Neuronal stem cell (in vitro differentiated cells): ENCODE measurements around the gene FMOD.
A peak's percentile ranks its signal among the peaks of the same experiment; 100 is the strongest.

Experiments used
- DNase-seq: peaks from one replicate; pipeline ENCODE4 v3.0.0-alpha.2; 2013; ENCODE audit warnings: low spot score
- H2AFZ ChIP-seq: one replicate; pipeline ENCODE4 v1.6.1; 2013; ENCODE audit warnings: mild to moderate bottlenecking, low read length, inconsistent platforms
- H2AK5ac ChIP-seq: 2 replicates; pipeline ENCODE4 v1.6.1; 2013; ENCODE audit warnings: low read depth, mild to moderate bottlenecking, inconsistent platforms, low read length, moderate library complexity, mixed read lengths
- H2BK120ac ChIP-seq: 2 replicates; pipeline ENCODE4 v1.6.1; 2013; ENCODE audit warnings: low read depth, mild to moderate bottlenecking, inconsistent platforms, low read length, moderate library complexity, mixed read lengths
- H2BK12ac ChIP-seq: one replicate; pipeline ENCODE4 v1.6.1; 2013; ENCODE audit warnings: low read length, inconsistent platforms
- H2BK15ac ChIP-seq: 2 replicates; pipeline ENCODE4 v1.6.1; 2013; ENCODE audit warnings: mild to moderate bottlenecking, low read length, inconsistent platforms, mixed read lengths
- H2BK5ac ChIP-seq: one replicate; pipeline ENCODE4 v1.6.1; 2013; ENCODE audit warnings: inconsistent platforms, mild to moderate bottlenecking, low read length, moderate library complexity
- H3K14ac ChIP-seq: one replicate; pipeline ENCODE4 v1.6.1; 2013; ENCODE audit warnings: low read length, inconsistent platforms
- H3K18ac ChIP-seq: 2 replicates; pipeline ENCODE4 v1.6.1; 2013; ENCODE audit warnings: low read length, inconsistent platforms
- H3K23ac ChIP-seq: 2 replicates; pipeline ENCODE4 v1.6.1; 2013; ENCODE audit warnings: low read depth, mild to moderate bottlenecking, mixed read lengths, low read length, inconsistent platforms; ENCODE audit not compliant: poor library complexity
- H3K27ac ChIP-seq: replicated peaks from 3 replicates; pipeline ENCODE4 v1.5.1; 2013; ENCODE audit warnings: low read length, inconsistent platforms
- H3K27me3 ChIP-seq, 3 experiments: 2 replicates each; pipeline ENCODE4 v1.6.1; 2013; ENCODE audit warnings: low read length in 3 of 3, mild to moderate bottlenecking in 2 of 3, inconsistent platforms in 1 of 3, low read depth in 1 of 3, mixed read lengths in 1 of 3, moderate library complexity in 1 of 3; ENCODE audit not compliant: control insufficient read depth in 3 of 3, insufficient read depth in 3 of 3
- H3K36me3 ChIP-seq, 2 donors: replicated peaks in 1 of 2; 2 replicates each; pipeline ENCODE4 v1.6.1; 2013; ENCODE audit warnings: low read length in 2 of 2; ENCODE audit not compliant: control insufficient read depth in 2 of 2, insufficient read depth in 2 of 2
- H3K4ac ChIP-seq: 2 replicates; pipeline ENCODE4 v1.6.1; 2013; ENCODE audit warnings: inconsistent platforms, mild to moderate bottlenecking, low read length, moderate library complexity
- H3K4me1 ChIP-seq, 2 donors: 1 replicate in 1 of 2; 2 replicates in 1 of 2; pipeline ENCODE4 v1.6.1; 2013; ENCODE audit warnings: low read length in 2 of 2, low read depth in 1 of 2; ENCODE audit not compliant: control insufficient read depth in 2 of 2, insufficient read depth in 1 of 2
- H3K4me2 ChIP-seq: one replicate; pipeline ENCODE4 v1.6.1; 2013; ENCODE audit warnings: mild to moderate bottlenecking, low read length, inconsistent platforms; ENCODE audit not compliant: insufficient read depth, poor library complexity, severe bottlenecking
- H3K4me3 ChIP-seq, 2 donors: 2 replicates each; pipeline ENCODE4 v1.5.1; 2013; ENCODE audit warnings: low read length in 2 of 2, mild to moderate bottlenecking in 2 of 2, inconsistent platforms in 1 of 2, moderate library complexity in 1 of 2
- H3K79me1 ChIP-seq: one replicate; pipeline ENCODE4 v1.6.1; 2013; ENCODE audit warnings: low read depth, mild to moderate bottlenecking, inconsistent platforms, low read length, moderate library complexity
- H3K9ac ChIP-seq: one replicate; pipeline ENCODE4 v1.6.1; 2013; ENCODE audit warnings: mild to moderate bottlenecking, low read depth, low read length, inconsistent platforms; ENCODE audit not compliant: poor library complexity
- H3K9me3 ChIP-seq, 2 donors: replicated peaks in 1 of 2; 2 replicates each; pipeline versions ENCODE3 to v1.6.1; 2013; ENCODE audit warnings: low read length in 2 of 2, mild to moderate bottlenecking in 2 of 2, inconsistent platforms in 1 of 2, low read depth in 1 of 2, mixed read lengths in 1 of 2, moderate library complexity in 1 of 2; ENCODE audit not compliant: control insufficient read depth in 2 of 2, insufficient read depth in 1 of 2
- H4K8ac ChIP-seq: one replicate; pipeline ENCODE4 v1.6.1; 2013; ENCODE audit warnings: low read depth, mild to moderate bottlenecking, inconsistent platforms, low read length, moderate library complexity
- H4K91ac ChIP-seq: one replicate; pipeline ENCODE4 v1.6.1; 2013; ENCODE audit warnings: low read length, low read depth, mild to moderate bottlenecking, inconsistent platforms; ENCODE audit not compliant: poor library complexity
- WGBS, 2 donors: extraction: QIAGEN DNeasy Blood & Tissue Kit; methylation state at CpG; one replicate each; pipeline ENCODE4 v1.1.7; 2013; ENCODE audit warnings: missing lambda C conversion rate in 2 of 2, mixed read lengths in 1 of 2; ENCODE audit not compliant: insufficient read length in 2 of 2, insufficient replicate concordance in 1 of 2; ENCODE audit errors: extremely low coverage in 2 of 2; 5-methylcytosine and 5-hydroxymethylcytosine counted together

Gene FMOD

DNA sequence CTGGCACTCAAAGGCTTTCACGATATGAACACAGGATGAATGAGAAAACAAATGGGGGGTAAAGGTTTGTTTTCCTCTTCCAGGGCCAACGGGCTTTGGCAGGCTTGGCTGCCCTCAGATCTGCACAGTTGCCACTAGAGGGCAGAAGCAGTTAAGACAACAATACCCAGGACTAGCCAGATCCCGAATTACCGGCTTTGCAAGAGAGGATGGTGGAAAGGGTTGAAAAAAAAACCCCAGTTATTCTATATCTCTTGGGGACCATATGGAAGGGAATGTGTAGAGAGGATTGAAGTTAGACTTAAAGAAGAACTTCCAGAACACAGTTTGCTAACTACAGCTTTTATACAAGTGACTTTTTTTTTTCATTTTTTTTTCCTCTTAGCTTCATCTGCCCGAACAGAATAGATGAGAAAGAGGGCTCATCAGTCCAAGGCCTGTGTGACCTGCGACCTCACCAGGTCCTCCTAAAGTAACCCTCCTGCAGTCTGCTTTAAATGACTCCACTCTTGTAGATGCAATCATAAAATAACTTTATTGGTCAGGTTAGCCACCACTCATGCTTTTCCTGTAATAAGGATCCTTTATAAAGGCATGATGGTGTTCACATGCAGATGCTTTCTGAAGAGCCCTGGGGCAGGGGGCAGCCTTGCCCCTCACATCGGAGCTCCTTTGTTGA lies 10.7 kb downstream of the FMOD start:
- H2BK5ac ChIP-seq: no peak overlapping the region
- no peak overlapping the region for H3K27ac ChIP-seq
- no CpG with 5 or more reads among the region's 7 CpGs for WGBS, 2 donors
- no peak overlapping the region for H2AK5ac ChIP-seq
- no peak overlapping the region for H2BK120ac ChIP-seq
- H3K9ac ChIP-seq: no peak overlapping the region
- H2BK15ac ChIP-seq: no peak overlapping the region
- no peaks in the 10 kb centered on the region for H3K9me3 ChIP-seq
- H2BK12ac ChIP-seq: no peak overlapping the region
- DNase-seq: peak; percentile 72
- no peak overlapping the region for H3K14ac ChIP-seq
- no peak overlapping the region for H3K18ac ChIP-seq
- peak overlapping the region; percentile 5 for H2AFZ ChIP-seq
- H3K4me3 ChIP-seq: no peak overlapping the region
- H3K27me3 ChIP-seq: peaks cover 0 to 53% (median 0%) of the 10 kb centered on the region in 3 experiments
- H4K8ac ChIP-seq: no peak overlapping the region
- H3K4me1 ChIP-seq: peaks cover 6 to 9% of the 10 kb centered on the region in 2 donors
- no peak overlapping the region for H4K91ac ChIP-seq
- no peaks in the 10 kb centered on the region for H3K79me1 ChIP-seq
- H3K23ac ChIP-seq: no peak overlapping the region
- H3K36me3 ChIP-seq: no peaks in the 10 kb centered on the region
- no peak overlapping the region for H3K4me2 ChIP-seq
- H3K4ac ChIP-seq: no peak overlapping the region

DNA sequence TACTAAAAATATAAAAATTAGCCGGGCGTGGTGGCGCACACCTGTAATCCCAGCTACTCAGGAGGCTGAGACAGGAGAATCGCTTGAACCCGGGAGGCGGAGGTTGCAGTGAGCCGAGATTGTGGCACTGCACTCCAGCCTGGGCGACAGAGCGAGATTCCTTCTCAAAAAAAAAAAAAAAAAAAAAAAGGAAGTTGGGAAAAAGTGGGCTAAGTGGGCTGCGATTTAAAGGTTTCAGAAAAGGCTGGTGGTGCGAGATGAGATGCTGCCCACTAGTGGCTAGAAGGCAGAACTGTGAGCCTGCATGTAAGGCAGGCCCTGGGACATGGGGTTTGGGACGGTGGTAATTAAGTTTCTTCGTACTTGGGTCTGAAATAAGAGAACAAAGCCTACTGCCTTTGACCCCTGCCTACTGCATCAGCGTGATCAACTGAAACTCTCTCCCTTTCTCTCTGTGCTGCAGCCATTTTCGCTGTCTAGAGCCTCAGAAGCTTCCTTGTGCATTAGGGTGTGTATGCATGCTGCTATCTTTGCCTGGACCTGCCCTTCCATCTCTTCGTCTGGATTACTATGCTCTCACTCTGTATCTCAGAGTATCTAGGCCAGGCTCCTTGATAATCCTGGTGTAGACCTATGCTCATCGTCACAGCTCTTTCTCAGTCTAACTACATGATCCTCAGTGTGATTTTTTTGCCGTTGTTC lies 12.4 kb downstream of the FMOD start:
- Histone ChIP-seq H2AK5ac (no peak overlapping the region), H4K91ac (no peak overlapping the region), H2BK120ac (no peak overlapping the region), H4K8ac (no peak overlapping the region), H3K4ac (no peak overlapping the region), H3K27ac (no peak overlapping the region), H2AFZ (peak overlapping the region; percentile 71), H3K36me3 (no peaks in the 10 kb centered on the region), H2BK12ac (no peak overlapping the region), H2BK15ac (no peak overlapping the region), H3K14ac (no peak overlapping the region), H3K4me3 (no peak overlapping the region), H3K9ac (no peak overlapping the region), H2BK5ac (no peak overlapping the region), H3K4me1 (peaks cover 6 to 9% of the 10 kb centered on the region in 2 donors), H3K79me1 (no peaks in the 10 kb centered on the region), H3K4me2 (no peak overlapping the region), H3K23ac (no peak overlapping the region), H3K27me3 (peaks cover 0 to 40% (median 0%) of the 10 kb centered on the region in 3 experiments), H3K9me3 (no peaks in the 10 kb centered on the region), H3K18ac (no peak overlapping the region)
- DNase-seq: peak; percentile 56
- no CpG with 5 or more reads among the region's 18 CpGs for WGBS, 2 donors

DNA sequence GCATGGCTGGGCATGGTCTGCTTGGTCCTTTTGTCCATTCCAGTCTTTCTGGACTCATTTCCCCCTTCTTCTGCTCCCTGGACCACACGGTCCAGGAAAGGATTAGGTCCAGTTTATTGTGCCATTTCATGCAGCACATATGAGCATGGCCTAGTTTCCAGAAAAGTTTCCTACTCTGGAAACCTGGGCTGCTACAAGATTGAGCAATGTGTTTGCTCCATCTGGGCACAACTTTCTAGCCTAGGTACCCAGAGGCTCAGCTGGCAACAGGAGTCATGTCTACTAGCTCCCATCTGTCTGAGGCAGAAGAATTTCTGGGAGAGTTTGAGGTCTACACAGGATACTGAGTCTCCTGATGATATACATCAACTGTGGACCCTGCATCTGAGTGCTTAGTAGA lies 14.8 kb downstream of the FMOD start:
- no peak overlapping the region for H3K23ac ChIP-seq
- no peak overlapping the region for H2BK12ac ChIP-seq
- no peaks in the 10 kb centered on the region for H3K36me3 ChIP-seq
- no peak overlapping the region for H3K18ac ChIP-seq
- no CpG with 5 or more reads among the region's 1 CpG for WGBS, 2 donors
- no peak overlapping the region for H3K4ac ChIP-seq
- no peak overlapping the region for H2BK5ac ChIP-seq
- H3K27me3 ChIP-seq: peaks cover 0 to 25% (median 0%) of the 10 kb centered on the region in 3 experiments
- no peak overlapping the region for H3K4me2 ChIP-seq
- no peaks in the 10 kb centered on the region for H3K79me1 ChIP-seq
- no peak for DNase-seq
- H3K27ac ChIP-seq: no peak overlapping the region
- peaks cover 3 to 9% of the 10 kb centered on the region in 2 donors for H3K4me1 ChIP-seq
- H2AK5ac ChIP-seq: no peak overlapping the region
- no peak overlapping the region for H3K9ac ChIP-seq
- no peak overlapping the region for H2BK15ac ChIP-seq
- H4K8ac ChIP-seq: no peak overlapping the region
- no peak overlapping the region for H4K91ac ChIP-seq
- no peak overlapping the region for H2BK120ac ChIP-seq
- H2AFZ ChIP-seq: no peak overlapping the region
- H3K14ac ChIP-seq: no peak overlapping the region
- no peak overlapping the region for H3K4me3 ChIP-seq
- H3K9me3 ChIP-seq: no peaks in the 10 kb centered on the region

DNA sequence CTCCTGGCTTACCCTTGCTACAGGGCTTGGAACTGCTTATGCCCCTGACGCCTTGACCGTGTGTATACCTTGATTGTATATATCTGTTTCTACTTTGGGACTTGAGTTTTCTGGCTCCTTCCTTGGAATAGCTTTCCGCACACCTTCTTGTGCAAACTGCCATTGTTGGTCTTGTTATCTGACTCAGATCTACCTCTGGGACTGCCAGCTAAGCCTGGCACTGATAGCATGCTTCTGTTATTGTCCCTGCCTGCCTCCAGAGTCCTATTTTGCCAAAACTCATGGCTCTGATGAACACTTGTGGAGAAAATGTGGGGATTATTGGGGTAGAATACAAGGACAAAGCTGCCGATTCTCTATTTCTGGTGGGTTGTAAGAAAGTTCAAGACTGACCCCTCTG lies 15.4 kb downstream of the FMOD start:
- Histone ChIP-seq H3K36me3 (no peaks in the 10 kb centered on the region), H3K9me3 (no peaks in the 10 kb centered on the region), H3K27ac (no peak overlapping the region), H3K23ac (no peak overlapping the region), H3K79me1 (no peaks in the 10 kb centered on the region), H4K91ac (no peak overlapping the region), H3K4me3 (no peak overlapping the region), H3K4me1 (peaks cover 3 to 9% of the 10 kb centered on the region in 2 donors), H2BK5ac (no peak overlapping the region), H3K18ac (peak overlapping the region; percentile 24), H3K14ac (no peak overlapping the region), H2AK5ac (peak overlapping the region; percentile 47), H3K27me3 (peaks cover 0 to 20% (median 0%) of the 10 kb centered on the region in 3 experiments), H2BK15ac (peak overlapping the region; percentile 28), H3K9ac (no peak overlapping the region), H2BK120ac (no peak overlapping the region), H2AFZ (no peak overlapping the region), H3K4ac (no peak overlapping the region), H2BK12ac (no peak overlapping the region), H4K8ac (no peak overlapping the region), H3K4me2 (no peak overlapping the region)
- DNase-seq: no peak
- WGBS, 2 donors: no CpG with 5 or more reads among the region's 4 CpGs
